Measurements from ENCODE around the gene ANKRD31.

DNA sequence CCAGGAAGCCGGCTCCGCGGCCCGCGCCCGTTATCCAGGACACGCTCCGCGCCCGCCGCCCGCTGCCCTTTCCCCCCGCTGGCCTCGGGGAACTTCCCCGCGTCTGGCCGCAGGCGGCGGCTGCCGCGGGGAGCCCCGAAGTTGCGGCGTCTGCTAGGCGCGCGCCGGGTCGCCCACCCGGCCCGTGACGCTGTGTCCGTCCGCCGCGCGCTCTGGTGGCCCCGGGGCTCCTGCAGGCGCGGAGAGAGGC, 183.7 kb downstream of the ANKRD31 start:
- TF ChIP-seq PPARA (CRISPR knock-in tag; IDR thresholded peaks at IDR 0.05; ENCODE audit: borderline replicate concordance): no peak
- TF ChIP-seq RARB (CRISPR knock-in tag; IDR thresholded peaks at IDR 0.05): no peak
- TF ChIP-seq, protein P1, sequence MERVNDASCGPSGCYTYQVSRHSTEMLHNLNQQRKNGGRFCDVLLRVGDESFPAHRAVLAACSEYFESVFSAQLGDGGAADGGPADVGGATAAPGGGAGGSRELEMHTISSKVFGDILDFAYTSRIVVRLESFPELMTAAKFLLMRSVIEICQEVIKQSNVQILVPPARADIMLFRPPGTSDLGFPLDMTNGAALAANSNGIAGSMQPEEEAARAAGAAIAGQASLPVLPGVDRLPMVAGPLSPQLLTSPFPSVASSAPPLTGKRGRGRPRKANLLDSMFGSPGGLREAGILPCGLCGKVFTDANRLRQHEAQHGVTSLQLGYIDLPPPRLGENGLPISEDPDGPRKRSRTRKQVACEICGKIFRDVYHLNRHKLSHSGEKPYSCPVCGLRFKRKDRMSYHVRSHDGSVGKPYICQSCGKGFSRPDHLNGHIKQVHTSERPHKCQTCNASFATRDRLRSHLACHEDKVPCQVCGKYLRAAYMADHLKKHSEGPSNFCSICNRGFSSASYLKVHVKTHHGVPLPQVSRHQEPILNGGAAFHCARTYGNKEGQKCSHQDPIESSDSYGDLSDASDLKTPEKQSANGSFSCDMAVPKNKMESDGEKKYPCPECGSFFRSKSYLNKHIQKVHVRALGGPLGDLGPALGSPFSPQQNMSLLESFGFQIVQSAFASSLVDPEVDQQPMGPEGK (CRISPR knock-in tag; IDR thresholded peaks at IDR 0.05; ENCODE audit: borderline replicate concordance): no peak
- no peak for TF ChIP-seq ZFP30 (CRISPR knock-in tag; IDR thresholded peaks at IDR 0.05)
- no peak for TF ChIP-seq OSR1 (CRISPR knock-in tag; IDR thresholded peaks at IDR 0.05)
- TF ChIP-seq ARNTL (CRISPR knock-in tag; IDR thresholded peaks at IDR 0.05; ENCODE audit: borderline replicate concordance, low read depth): no peak
- TF ChIP-seq SNAI2 (CRISPR knock-in tag; IDR thresholded peaks at IDR 0.05): no peak
- TF ChIP-seq, protein P2, sequence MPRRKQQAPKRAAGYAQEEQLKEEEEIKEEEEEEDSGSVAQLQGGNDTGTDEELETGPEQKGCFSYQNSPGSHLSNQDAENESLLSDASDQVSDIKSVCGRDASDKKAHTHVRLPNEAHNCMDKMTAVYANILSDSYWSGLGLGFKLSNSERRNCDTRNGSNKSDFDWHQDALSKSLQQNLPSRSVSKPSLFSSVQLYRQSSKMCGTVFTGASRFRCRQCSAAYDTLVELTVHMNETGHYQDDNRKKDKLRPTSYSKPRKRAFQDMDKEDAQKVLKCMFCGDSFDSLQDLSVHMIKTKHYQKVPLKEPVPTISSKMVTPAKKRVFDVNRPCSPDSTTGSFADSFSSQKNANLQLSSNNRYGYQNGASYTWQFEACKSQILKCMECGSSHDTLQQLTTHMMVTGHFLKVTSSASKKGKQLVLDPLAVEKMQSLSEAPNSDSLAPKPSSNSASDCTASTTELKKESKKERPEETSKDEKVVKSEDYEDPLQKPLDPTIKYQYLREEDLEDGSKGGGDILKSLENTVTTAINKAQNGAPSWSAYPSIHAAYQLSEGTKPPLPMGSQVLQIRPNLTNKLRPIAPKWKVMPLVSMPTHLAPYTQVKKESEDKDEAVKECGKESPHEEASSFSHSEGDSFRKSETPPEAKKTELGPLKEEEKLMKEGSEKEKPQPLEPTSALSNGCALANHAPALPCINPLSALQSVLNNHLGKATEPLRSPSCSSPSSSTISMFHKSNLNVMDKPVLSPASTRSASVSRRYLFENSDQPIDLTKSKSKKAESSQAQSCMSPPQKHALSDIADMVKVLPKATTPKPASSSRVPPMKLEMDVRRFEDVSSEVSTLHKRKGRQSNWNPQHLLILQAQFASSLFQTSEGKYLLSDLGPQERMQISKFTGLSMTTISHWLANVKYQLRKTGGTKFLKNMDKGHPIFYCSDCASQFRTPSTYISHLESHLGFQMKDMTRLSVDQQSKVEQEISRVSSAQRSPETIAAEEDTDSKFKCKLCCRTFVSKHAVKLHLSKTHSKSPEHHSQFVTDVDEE (CRISPR knock-in tag; IDR thresholded peaks at IDR 0.05): no peak
- no peak for TF ChIP-seq GLIS3 (CRISPR knock-in tag; IDR thresholded peaks at IDR 0.05)
- no peak for TF ChIP-seq TCF4 (CRISPR knock-in tag; IDR thresholded peaks at IDR 0.05; ENCODE audit: borderline replicate concordance)
- no peak for TF ChIP-seq TOX (CRISPR knock-in tag; IDR thresholded peaks at IDR 0.05; ENCODE audit: borderline replicate concordance)
- no peak for TF ChIP-seq ISL1 (CRISPR knock-in tag; IDR thresholded peaks at IDR 0.05)
- no peak for TF ChIP-seq ZNF565 (CRISPR knock-in tag; conservative IDR thresholded peaks at IDR 0.05; ENCODE audit: low read depth)
